ENCODE data around the gene GSE1. TPM values are rescaled to one million over a fixed set of nuclear protein-coding genes. Genes with fewer than 3 reads are reported as not detected.

The GSE1 gene
- total RNA-seq, 1 experiment from 2014 or later = 1.9 TPM

GRCh38 chr16:85674828-85675227, 61.7 kb downstream of the GSE1 start:
- no peak for DNase-seq
- H3K4me3 ChIP-seq (ENCODE audit: low read length) = no peak overlapping the region
- no peaks in the 10 kb centered on the region; the same call in 1 of the 2 replicates for H3K36me3 ChIP-seq (ENCODE audit: insufficient read depth, low read length)
- H3K9ac ChIP-seq (ENCODE audit: low read length) = no peak overlapping the region
- no peaks in the 10 kb centered on the region for H3K79me2 ChIP-seq (ENCODE audit: low read length)
- H2AFZ ChIP-seq (ENCODE audit: low read length) = no peak overlapping the region
- H3K4me2 ChIP-seq (ENCODE audit: low read depth, low read length, poor library complexity, severe bottlenecking) = no peak overlapping the region
- H3K27me3 ChIP-seq (ENCODE audit: low read length) = no peaks in the 10 kb centered on the region
- H4K20me1 ChIP-seq (ENCODE audit: insufficient read depth, low read depth, low read length) = no peaks in the 10 kb centered on the region
- no peaks in the 10 kb centered on the region for H3K9me2 ChIP-seq (replicated peaks; ENCODE audit: insufficient read depth, low read length)
- no peaks in the 10 kb centered on the region for H3K4me1 ChIP-seq (ENCODE audit: low read length)
- no peak overlapping the region for H3K27ac ChIP-seq (ENCODE audit: low read length)
- H3K9me3 ChIP-seq (ENCODE audit: low read length) = no peaks in the 10 kb centered on the region

GRCh38 chr16:85675251-85675874, 62.2 kb downstream of the GSE1 start:
- H3K4me1 ChIP-seq (ENCODE audit: low read length) = no peaks in the 10 kb centered on the region
- no peaks in the 10 kb centered on the region; the same call in 1 of the 2 replicates for H3K36me3 ChIP-seq (ENCODE audit: insufficient read depth, low read length)
- no peak overlapping the region for H3K27ac ChIP-seq (ENCODE audit: low read length)
- H4K20me1 ChIP-seq (ENCODE audit: insufficient read depth, low read depth, low read length) = no peaks in the 10 kb centered on the region
- H3K9ac ChIP-seq (ENCODE audit: low read length) = no peak overlapping the region
- no peaks in the 10 kb centered on the region for H3K9me2 ChIP-seq (replicated peaks; ENCODE audit: insufficient read depth, low read length)
- peak; percentile 63 for DNase-seq
- no peak overlapping the region for H3K4me2 ChIP-seq (ENCODE audit: low read depth, low read length, poor library complexity, severe bottlenecking)
- H3K9me3 ChIP-seq (ENCODE audit: low read length) = no peaks in the 10 kb centered on the region
- no peaks in the 10 kb centered on the region for H3K27me3 ChIP-seq (ENCODE audit: low read length)
- H2AFZ ChIP-seq (ENCODE audit: low read length) = no peak overlapping the region
- H3K79me2 ChIP-seq (ENCODE audit: low read length) = no peaks in the 10 kb centered on the region
- no peak overlapping the region for H3K4me3 ChIP-seq (ENCODE audit: low read length)

- H3K79me2 ChIP-seq (ENCODE audit: low read length) = no peaks in the 10 kb centered on the region
- H3K9me2 ChIP-seq (replicated peaks; ENCODE audit: insufficient read depth, low read length) = no peaks in the 10 kb centered on the region
- no peaks in the 10 kb centered on the region for H4K20me1 ChIP-seq (ENCODE audit: insufficient read depth, low read depth, low read length)
- H3K4me3 ChIP-seq (ENCODE audit: low read length) = no peak overlapping the region
- no peak for DNase-seq
- H3K4me2 ChIP-seq (ENCODE audit: low read depth, low read length, poor library complexity, severe bottlenecking) = no peak overlapping the region
- no peak overlapping the region for H3K27ac ChIP-seq (ENCODE audit: low read length)
- no peaks in the 10 kb centered on the region for H3K4me1 ChIP-seq (ENCODE audit: low read length)
- no peak overlapping the region for H3K9ac ChIP-seq (ENCODE audit: low read length)
- H2AFZ ChIP-seq (ENCODE audit: low read length) = no peak overlapping the region
- H3K9me3 ChIP-seq (ENCODE audit: low read length) = no peaks in the 10 kb centered on the region
- H3K27me3 ChIP-seq (ENCODE audit: low read length) = no peaks in the 10 kb centered on the region
- no peaks in the 10 kb centered on the region; the same call in 1 of the 2 replicates for H3K36me3 ChIP-seq (ENCODE audit: insufficient read depth, low read length)
Measured at GRCh38 chr16:85676466-85676865, 63.3 kb downstream of the GSE1 start.

GRCh38 chr16:85677383-85677967, 64.4 kb downstream of the GSE1 start:
- H3K4me1 ChIP-seq (ENCODE audit: low read length) = no peaks in the 10 kb centered on the region
- no peaks in the 10 kb centered on the region for H4K20me1 ChIP-seq (ENCODE audit: insufficient read depth, low read depth, low read length)
- no peaks in the 10 kb centered on the region for H3K9me3 ChIP-seq (ENCODE audit: low read length)
- H3K79me2 ChIP-seq (ENCODE audit: low read length) = no peaks in the 10 kb centered on the region
- no peaks in the 10 kb centered on the region for H3K9me2 ChIP-seq (replicated peaks; ENCODE audit: insufficient read depth, low read length)
- no peak overlapping the region for H3K4me2 ChIP-seq (ENCODE audit: low read depth, low read length, poor library complexity, severe bottlenecking)
- no peak overlapping the region for H3K27ac ChIP-seq (ENCODE audit: low read length)
- no peak overlapping the region for H3K9ac ChIP-seq (ENCODE audit: low read length)
- H3K36me3 ChIP-seq (ENCODE audit: insufficient read depth, low read length) = no peaks in the 10 kb centered on the region; the same call in 1 of the 2 replicates
- no peak overlapping the region for H2AFZ ChIP-seq (ENCODE audit: low read length)
- no peak for DNase-seq
- H3K27me3 ChIP-seq (ENCODE audit: low read length) = no peaks in the 10 kb centered on the region
- H3K4me3 ChIP-seq (ENCODE audit: low read length) = no peak overlapping the region

- no peaks in the 10 kb centered on the region for H3K4me1 ChIP-seq (ENCODE audit: low read length)
- no peak overlapping the region for H3K27ac ChIP-seq (ENCODE audit: low read length)
- no peaks in the 10 kb centered on the region for H3K9me3 ChIP-seq (ENCODE audit: low read length)
- H3K9me2 ChIP-seq (replicated peaks; ENCODE audit: insufficient read depth, low read length) = no peaks in the 10 kb centered on the region
- no peak overlapping the region for H3K4me3 ChIP-seq (ENCODE audit: low read length)
- no peaks in the 10 kb centered on the region for H3K79me2 ChIP-seq (ENCODE audit: low read length)
- no peaks in the 10 kb centered on the region for H3K27me3 ChIP-seq (ENCODE audit: low read length)
- no peaks in the 10 kb centered on the region for H4K20me1 ChIP-seq (ENCODE audit: insufficient read depth, low read depth, low read length)
- no peak for DNase-seq
- no peaks in the 10 kb centered on the region; the same call in 1 of the 2 replicates for H3K36me3 ChIP-seq (ENCODE audit: insufficient read depth, low read length)
- H3K9ac ChIP-seq (ENCODE audit: low read length) = no peak overlapping the region
- no peak overlapping the region for H2AFZ ChIP-seq (ENCODE audit: low read length)
- H3K4me2 ChIP-seq (ENCODE audit: low read depth, low read length, poor library complexity, severe bottlenecking) = no peak overlapping the region
Measured at GRCh38 chr16:85678016-85678415, 64.9 kb downstream of the GSE1 start.

GRCh38 chr16:85678821-85679220, 65.7 kb downstream of the GSE1 start:
- no peaks in the 10 kb centered on the region for H3K4me1 ChIP-seq (ENCODE audit: low read length)

GRCh38 chr16:85679870-85680269, 66.7 kb downstream of the GSE1 start:
- Histone ChIP-seq H3K9me3 (ENCODE audit: low read length) (no peaks in the 10 kb centered on the region), H3K36me3 (ENCODE audit: insufficient read depth, low read length) (no peaks in the 10 kb centered on the region; the same call in none of the 2 replicates), H3K27me3 (ENCODE audit: low read length) (no peaks in the 10 kb centered on the region), H4K20me1 (ENCODE audit: insufficient read depth, low read depth, low read length) (no peaks in the 10 kb centered on the region), H2AFZ (ENCODE audit: low read length) (no peak overlapping the region), H3K9ac (ENCODE audit: low read length) (no peak overlapping the region), H3K4me3 (ENCODE audit: low read length) (no peak overlapping the region), H3K4me1 (ENCODE audit: low read length) (no peaks in the 10 kb centered on the region), H3K4me2 (ENCODE audit: low read depth, low read length, poor library complexity, severe bottlenecking) (no peak overlapping the region), H3K27ac (ENCODE audit: low read length) (no peak overlapping the region), H3K9me2 (replicated peaks; ENCODE audit: insufficient read depth, low read length) (no peaks in the 10 kb centered on the region), H3K79me2 (ENCODE audit: low read length) (0 out of 2 replicates have a peak, but pooled peaks cover 7% of the 10 kb centered on the region)
- no peak for DNase-seq

More at GRCh38 chr16:85678821-85679220, 65.7 kb downstream of the GSE1 start:
- H3K9me3 ChIP-seq (ENCODE audit: low read length) = no peaks in the 10 kb centered on the region
- no peak overlapping the region for H3K4me2 ChIP-seq (ENCODE audit: low read depth, low read length, poor library complexity, severe bottlenecking)
- no peaks in the 10 kb centered on the region for H3K27me3 ChIP-seq (ENCODE audit: low read length)
- no peak for DNase-seq
- H2AFZ ChIP-seq (ENCODE audit: low read length) = no peak overlapping the region
- H3K4me3 ChIP-seq (ENCODE audit: low read length) = no peak overlapping the region
- no peaks in the 10 kb centered on the region for H3K9me2 ChIP-seq (replicated peaks; ENCODE audit: insufficient read depth, low read length)
- H3K79me2 ChIP-seq (ENCODE audit: low read length) = 0 out of 2 replicates have a peak, but pooled peaks cover 1% of the 10 kb centered on the region
- no peaks in the 10 kb centered on the region for H4K20me1 ChIP-seq (ENCODE audit: insufficient read depth, low read depth, low read length)
- H3K36me3 ChIP-seq (ENCODE audit: insufficient read depth, low read length) = no peaks in the 10 kb centered on the region; the same call in 1 of the 2 replicates
- H3K27ac ChIP-seq (ENCODE audit: low read length) = no peak overlapping the region
- no peak overlapping the region for H3K9ac ChIP-seq (ENCODE audit: low read length)

- Histone ChIP-seq H3K9me2 (replicated peaks; ENCODE audit: insufficient read depth, low read length) (no peaks in the 10 kb centered on the region), H3K4me2 (ENCODE audit: low read depth, low read length, poor library complexity, severe bottlenecking) (no peak overlapping the region), H4K20me1 (ENCODE audit: insufficient read depth, low read depth, low read length) (no peaks in the 10 kb centered on the region), H3K36me3 (ENCODE audit: insufficient read depth, low read length) (no peaks in the 10 kb centered on the region; the same call in none of the 2 replicates), H3K27me3 (ENCODE audit: low read length) (no peaks in the 10 kb centered on the region), H3K9ac (ENCODE audit: low read length) (no peak overlapping the region), H2AFZ (ENCODE audit: low read length) (no peak overlapping the region), H3K27ac (ENCODE audit: low read length) (no peak overlapping the region), H3K4me1 (ENCODE audit: low read length) (no peaks in the 10 kb centered on the region), H3K4me3 (ENCODE audit: low read length) (no peak overlapping the region), H3K79me2 (ENCODE audit: low read length) (peaks cover 12% of the 10 kb centered on the region; the same call in 1 of the 2 replicates), H3K9me3 (ENCODE audit: low read length) (no peaks in the 10 kb centered on the region)
- DNase-seq = no peak
Measured at GRCh38 chr16:85680352-85680944, 67.3 kb downstream of the GSE1 start.

All from Karpas-422 (cell line).